ENCODE data around the gene ZNF70. TPM values are rescaled to one million over a fixed set of nuclear protein-coding genes. Genes with fewer than 3 reads are reported as not detected.

The ZNF70 gene
- total RNA-seq, 1 experiment from 2014 or later: 3.3 TPM

DNA sequence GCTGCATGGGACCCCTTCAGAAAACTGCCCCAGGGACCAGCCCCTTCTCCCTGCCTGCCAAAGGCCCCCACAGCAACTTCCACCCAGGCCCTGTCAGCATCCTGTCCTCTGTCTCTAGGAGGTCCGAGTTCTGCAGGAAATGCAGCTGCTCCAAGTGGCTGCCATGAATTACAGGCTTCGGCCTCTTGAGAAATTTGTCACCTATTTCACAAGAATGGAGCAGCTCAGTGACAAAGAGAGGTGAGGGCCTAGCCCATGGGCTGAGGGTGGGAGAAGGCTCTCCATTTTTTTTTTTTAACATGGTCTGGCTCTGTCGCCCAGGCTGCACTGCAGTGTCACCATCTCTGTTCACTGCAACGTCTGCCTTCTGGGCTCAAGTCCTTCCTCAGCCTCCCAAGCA, 52.8 kb downstream of the ZNF70 start (continued):
- TF ChIP-seq, protein P1, sequence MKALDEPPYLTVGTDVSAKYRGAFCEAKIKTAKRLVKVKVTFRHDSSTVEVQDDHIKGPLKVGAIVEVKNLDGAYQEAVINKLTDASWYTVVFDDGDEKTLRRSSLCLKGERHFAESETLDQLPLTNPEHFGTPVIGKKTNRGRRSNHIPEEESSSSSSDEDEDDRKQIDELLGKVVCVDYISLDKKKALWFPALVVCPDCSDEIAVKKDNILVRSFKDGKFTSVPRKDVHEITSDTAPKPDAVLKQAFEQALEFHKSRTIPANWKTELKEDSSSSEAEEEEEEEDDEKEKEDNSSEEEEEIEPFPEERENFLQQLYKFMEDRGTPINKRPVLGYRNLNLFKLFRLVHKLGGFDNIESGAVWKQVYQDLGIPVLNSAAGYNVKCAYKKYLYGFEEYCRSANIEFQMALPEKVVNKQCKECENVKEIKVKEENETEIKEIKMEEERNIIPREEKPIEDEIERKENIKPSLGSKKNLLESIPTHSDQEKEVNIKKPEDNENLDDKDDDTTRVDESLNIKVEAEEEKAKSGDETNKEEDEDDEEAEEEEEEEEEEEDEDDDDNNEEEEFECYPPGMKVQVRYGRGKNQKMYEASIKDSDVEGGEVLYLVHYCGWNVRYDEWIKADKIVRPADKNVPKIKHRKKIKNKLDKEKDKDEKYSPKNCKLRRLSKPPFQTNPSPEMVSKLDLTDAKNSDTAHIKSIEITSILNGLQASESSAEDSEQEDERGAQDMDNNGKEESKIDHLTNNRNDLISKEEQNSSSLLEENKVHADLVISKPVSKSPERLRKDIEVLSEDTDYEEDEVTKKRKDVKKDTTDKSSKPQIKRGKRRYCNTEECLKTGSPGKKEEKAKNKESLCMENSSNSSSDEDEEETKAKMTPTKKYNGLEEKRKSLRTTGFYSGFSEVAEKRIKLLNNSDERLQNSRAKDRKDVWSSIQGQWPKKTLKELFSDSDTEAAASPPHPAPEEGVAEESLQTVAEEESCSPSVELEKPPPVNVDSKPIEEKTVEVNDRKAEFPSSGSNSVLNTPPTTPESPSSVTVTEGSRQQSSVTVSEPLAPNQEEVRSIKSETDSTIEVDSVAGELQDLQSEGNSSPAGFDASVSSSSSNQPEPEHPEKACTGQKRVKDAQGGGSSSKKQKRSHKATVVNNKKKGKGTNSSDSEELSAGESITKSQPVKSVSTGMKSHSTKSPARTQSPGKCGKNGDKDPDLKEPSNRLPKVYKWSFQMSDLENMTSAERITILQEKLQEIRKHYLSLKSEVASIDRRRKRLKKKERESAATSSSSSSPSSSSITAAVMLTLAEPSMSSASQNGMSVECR (CRISPR knock-in tag; IDR thresholded peaks at IDR 0.05; ENCODE audit: borderline replicate concordance): no peak

GRCh38 chr22:23697031-23697970, 53.6 kb downstream of the ZNF70 start:
- ChIA-PET CTCF (no interaction called here), POLR2A (no interaction called here)
- DNase-seq (ENCODE audit: low spot score) (no peak), ATAC-seq (no peak)
- Mint-ChIP-seq H3K27me3 (ENCODE audit: low read depth) (no peaks in the 10 kb centered on the region), H3K27ac (no peak overlapping the region), H3K4me3 (no peak overlapping the region), H3K9me3 (no peaks in the 10 kb centered on the region), H3K36me3 (peaks cover 36% of the 10 kb centered on the region), H3K4me1 (no peaks in the 10 kb centered on the region)
- TF ChIP-seq IRF2 (CRISPR knock-in tag; IDR thresholded peaks at IDR 0.05; ENCODE audit: borderline replicate concordance, low read depth) (no peak), ATF1 (CRISPR knock-in tag; IDR thresholded peaks at IDR 0.05) (no peak), SMAD4 (CRISPR knock-in tag; IDR thresholded peaks at IDR 0.05) (no peak), CREM (CRISPR knock-in tag; IDR thresholded peaks at IDR 0.05) (no peak), ELF4 (CRISPR knock-in tag; IDR thresholded peaks at IDR 0.05; ENCODE audit: low read depth) (no peak), CBFB (CRISPR knock-in tag; IDR thresholded peaks at IDR 0.05; ENCODE audit: low read depth) (no peak), EMX1 (CRISPR knock-in tag; IDR thresholded peaks at IDR 0.05) (no peak), GTF2I (CRISPR knock-in tag; conservative IDR thresholded peaks at IDR 0.05) (no peak), ZNF219 (CRISPR knock-in tag; IDR thresholded peaks at IDR 0.05; ENCODE audit: borderline replicate concordance) (no peak), SOX15 (CRISPR knock-in tag; IDR thresholded peaks at IDR 0.05) (no peak), GABPB1 (CRISPR knock-in tag; IDR thresholded peaks at IDR 0.05) (no peak), E2F5 (CRISPR knock-in tag; IDR thresholded peaks at IDR 0.05) (no peak)
- TF ChIP-seq, protein P2, sequence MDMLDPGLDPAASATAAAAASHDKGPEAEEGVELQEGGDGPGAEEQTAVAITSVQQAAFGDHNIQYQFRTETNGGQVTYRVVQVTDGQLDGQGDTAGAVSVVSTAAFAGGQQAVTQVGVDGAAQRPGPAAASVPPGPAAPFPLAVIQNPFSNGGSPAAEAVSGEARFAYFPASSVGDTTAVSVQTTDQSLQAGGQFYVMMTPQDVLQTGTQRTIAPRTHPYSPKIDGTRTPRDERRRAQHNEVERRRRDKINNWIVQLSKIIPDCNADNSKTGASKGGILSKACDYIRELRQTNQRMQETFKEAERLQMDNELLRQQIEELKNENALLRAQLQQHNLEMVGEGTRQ (CRISPR knock-in tag; IDR thresholded peaks at IDR 0.05): no peak
- TF ChIP-seq, protein P3, sequence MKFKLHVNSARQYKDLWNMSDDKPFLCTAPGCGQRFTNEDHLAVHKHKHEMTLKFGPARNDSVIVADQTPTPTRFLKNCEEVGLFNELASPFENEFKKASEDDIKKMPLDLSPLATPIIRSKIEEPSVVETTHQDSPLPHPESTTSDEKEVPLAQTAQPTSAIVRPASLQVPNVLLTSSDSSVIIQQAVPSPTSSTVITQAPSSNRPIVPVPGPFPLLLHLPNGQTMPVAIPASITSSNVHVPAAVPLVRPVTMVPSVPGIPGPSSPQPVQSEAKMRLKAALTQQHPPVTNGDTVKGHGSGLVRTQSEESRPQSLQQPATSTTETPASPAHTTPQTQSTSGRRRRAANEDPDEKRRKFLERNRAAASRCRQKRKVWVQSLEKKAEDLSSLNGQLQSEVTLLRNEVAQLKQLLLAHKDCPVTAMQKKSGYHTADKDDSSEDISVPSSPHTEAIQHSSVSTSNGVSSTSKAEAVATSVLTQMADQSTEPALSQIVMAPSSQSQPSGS (CRISPR knock-in tag; IDR thresholded peaks at IDR 0.05; ENCODE audit: borderline replicate concordance, low read depth): no peak

DNA sequence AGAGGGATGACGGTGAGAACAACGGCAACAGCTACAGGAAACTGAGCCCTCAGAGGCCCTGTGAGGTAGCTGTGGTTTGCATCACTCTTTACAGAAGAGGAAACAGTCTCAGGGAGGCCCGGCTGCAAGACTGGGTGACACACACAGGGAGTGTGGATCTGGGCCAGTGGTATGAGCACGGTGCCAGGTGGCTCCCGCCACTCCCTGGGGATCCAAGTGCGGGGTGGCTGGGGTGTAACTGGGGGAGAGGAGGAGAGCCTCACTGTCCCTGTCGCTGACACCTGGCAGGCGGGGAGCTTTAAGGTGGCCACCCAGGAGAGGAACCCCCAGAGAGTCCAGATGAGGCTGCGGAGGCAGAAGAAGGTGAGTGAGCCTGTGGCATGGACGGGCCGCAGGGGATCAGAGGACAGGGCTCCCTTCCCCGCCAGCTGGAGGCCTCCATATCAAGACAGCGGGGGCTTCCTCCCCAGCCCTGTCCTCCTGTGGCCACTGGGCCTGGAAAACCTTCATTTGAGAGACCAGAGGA, 54.5 kb downstream of the ZNF70 start:
- no peak overlapping the region for H3K27ac Mint-ChIP-seq
- H3K4me1 Mint-ChIP-seq: no peaks in the 10 kb centered on the region
- no peaks in the 10 kb centered on the region for H3K9me3 Mint-ChIP-seq
- DNase-seq (ENCODE audit: low spot score) (no peak), ATAC-seq (no peak)
- TF ChIP-seq RELA (CRISPR knock-in tag; IDR thresholded peaks at IDR 0.05; ENCODE audit: borderline replicate concordance): no peak
- TF ChIP-seq AR (CRISPR knock-in tag; IDR thresholded peaks at IDR 0.05): no peak
- no peak for TF ChIP-seq RORB (CRISPR knock-in tag; IDR thresholded peaks at IDR 0.05)
- TF ChIP-seq NR2C2 (CRISPR knock-in tag; IDR thresholded peaks at IDR 0.05): no peak
- TF ChIP-seq CBFB (CRISPR knock-in tag; IDR thresholded peaks at IDR 0.05; ENCODE audit: low read depth): no peak
- TF ChIP-seq ETV6 (CRISPR knock-in tag; IDR thresholded peaks at IDR 0.05): no peak
- peaks cover 30% of the 10 kb centered on the region for H3K36me3 Mint-ChIP-seq
- POLR2A ChIA-PET: no interaction called here
- H3K27me3 Mint-ChIP-seq (ENCODE audit: low read depth): no peaks in the 10 kb centered on the region
- no peak overlapping the region for H3K4me3 Mint-ChIP-seq
- CTCF ChIA-PET: no interaction called here
